Left kidney (tissue), 2 donors: Measurements from ENCODE around the gene DNAH9. TPM values are rescaled to one million over a fixed set of nuclear protein-coding genes. Genes with fewer than 3 reads are reported as not detected.

Experiments
- DNase-seq: peaks from one replicate; pipeline ENCODE4 v3.0.0-alpha.2; 2013
- polyA plus RNA-seq: library from polyadenylated mRNA; unstranded; fragments of 120-200 nt; gene quantifications from one replicate; pipeline ENCODE4 v1.2.1, GENCODE V29; 2013; ENCODE audit not compliant: insufficient read length

The DNAH9 gene
- polyA plus RNA-seq, 1 donor = 4.5 TPM

GRCh38 chr17:11852231-11852630 is 254.0 kb downstream of the DNAH9 start:
- DNase-seq = no peak

- no peak for DNase-seq
Measured at GRCh38 chr17:11852912-11853311, 254.6 kb downstream of the DNAH9 start.

GRCh38 chr17:11853321-11854151 is 255.3 kb downstream of the DNAH9 start:
- DNase-seq = no peak

- no peak for DNase-seq
Measured at GRCh38 chr17:11855306-11855705, 257.0 kb downstream of the DNAH9 start.

GRCh38 chr17:11857006-11857405 is 258.7 kb downstream of the DNAH9 start:
- no peak for DNase-seq

DNA sequence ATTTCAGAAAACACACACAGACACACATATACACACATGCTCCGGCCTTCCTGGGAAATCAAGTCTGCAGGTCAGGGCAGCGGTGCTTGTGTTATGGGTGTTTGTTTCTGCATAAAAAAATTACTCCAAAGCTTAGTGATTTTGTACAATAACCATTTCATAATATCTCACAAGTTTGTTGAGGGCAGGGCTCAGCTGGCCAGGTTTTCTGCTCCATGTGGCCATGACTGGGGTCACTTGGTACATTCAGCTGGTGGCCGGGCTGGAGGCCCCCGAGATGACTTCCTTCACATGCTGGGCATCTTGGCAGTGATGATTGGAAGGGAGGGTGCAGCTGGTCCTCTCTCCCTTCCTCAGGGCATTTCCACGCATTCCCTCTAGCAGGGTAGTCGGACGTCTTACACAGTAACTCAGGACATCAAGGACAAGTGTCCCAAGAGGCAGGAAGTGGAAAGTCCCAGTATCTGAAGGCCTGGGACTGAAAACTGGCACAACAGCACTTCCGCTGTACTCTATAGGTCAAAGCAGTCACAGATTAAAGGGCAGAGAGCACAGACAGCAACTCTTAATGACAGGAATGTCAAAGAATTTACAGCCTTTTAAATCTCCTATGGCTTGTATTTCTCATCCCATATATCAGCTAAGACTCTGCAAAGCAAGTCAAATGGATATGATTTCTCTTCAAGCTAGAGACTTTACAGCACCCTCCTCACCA is 271.6 kb downstream of the DNAH9 start:
- no peak for DNase-seq

- DNase-seq = no peak
Measured at GRCh38 chr17:11871773-11872172, 273.5 kb downstream of the DNAH9 start.

- no peak for DNase-seq
Measured at GRCh38 chr17:11874756-11875155, 276.5 kb downstream of the DNAH9 start.

DNA sequence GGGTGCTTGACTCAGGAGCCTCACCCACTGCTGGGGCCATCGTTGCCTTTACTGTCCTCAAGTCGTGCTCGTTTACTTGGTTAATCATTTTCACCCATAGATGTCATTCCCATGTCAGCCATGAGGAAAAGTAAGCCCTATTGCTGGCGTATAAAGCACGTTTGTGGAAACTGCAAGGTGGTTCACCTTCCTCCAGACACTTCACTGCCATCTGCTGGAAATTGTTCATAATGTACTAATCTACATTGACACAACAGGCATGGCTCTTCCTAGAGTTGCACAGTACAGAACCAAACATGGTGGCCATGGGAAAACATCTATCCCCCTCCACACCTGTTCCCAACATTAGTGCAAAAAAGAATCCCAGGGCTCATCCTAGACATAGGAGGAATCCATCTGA is 282.4 kb downstream of the DNAH9 start:
- peak; percentile 34 for DNase-seq

GRCh38 chr17:11882716-11883115 is 284.4 kb downstream of the DNAH9 start:
- DNase-seq = no peak

GRCh38 chr17:11885051-11885450 is 286.8 kb downstream of the DNAH9 start:
- DNase-seq = no peak

- no peak for DNase-seq
Measured at GRCh38 chr17:11889266-11889665, 291.0 kb downstream of the DNAH9 start.

DNA sequence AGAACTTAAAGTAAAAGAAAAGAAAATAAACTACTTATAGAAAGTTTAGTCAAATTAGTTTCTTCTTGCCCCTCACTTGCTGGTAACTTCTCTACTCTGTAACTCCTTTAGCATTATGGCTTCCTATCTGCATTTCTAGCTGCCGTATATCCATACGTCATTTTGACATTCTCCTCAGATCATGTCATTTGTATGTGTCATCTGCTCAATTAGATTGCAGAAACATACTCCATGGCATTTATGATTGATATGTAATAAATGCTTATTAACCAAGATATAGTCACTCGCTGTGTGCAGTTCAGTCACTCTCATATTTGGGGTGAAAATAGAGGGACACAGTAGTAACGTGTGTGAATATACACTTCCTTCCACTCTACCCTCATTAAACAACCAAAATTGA is 295.6 kb downstream of the DNAH9 start:
- DNase-seq = no peak

DNA sequence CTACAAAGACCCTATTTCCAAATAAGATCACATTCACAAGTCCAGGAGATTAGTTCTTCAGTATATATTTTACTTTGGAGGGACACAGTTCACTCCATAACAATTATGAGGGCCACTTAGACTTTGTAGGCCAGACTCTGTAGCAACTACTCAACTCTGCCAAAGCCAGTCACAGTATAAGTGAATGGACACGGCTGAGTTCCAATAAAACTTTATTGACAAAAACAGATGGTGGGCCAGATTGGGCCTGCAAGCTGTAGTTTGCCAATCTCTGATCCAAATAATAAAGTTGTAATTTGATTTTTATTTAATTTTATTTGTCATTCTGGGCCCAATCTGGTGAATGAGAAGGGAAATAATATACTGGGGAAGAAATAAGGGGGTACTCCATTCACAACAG is 297.9 kb downstream of the DNAH9 start:
- no peak for DNase-seq

DNA sequence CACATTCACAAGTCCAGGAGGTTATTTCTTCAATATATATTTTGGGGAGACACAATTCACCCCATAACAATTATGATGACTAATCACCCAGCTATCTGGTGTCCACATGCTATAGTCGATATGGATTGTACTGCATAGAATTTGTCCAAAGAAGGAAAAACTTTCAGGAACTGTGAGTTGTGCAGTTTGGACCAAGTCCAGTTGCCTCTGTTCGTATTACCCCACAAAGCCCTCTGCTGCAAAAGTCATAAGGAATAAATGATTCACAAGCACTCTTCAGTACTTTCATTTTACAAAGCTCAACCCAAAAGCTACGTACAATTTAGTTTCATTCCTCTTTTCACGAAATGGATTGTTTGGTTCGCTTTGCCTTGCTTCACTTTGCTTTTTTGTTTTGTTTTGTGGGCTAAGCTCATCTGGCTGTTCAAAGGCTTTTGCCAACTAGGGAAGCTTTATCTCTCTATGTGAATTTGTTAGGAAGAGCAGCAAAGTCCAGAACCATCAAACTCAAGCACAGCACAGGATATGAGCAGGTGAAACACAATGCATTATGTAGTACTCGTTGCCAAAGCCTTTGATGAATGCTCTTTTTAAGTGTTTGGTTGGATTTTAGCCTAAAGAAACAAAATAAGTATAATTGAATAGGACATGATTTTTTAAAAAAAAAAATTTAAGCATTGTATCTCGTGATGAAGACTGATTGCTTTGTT is 300.4 kb downstream of the DNAH9 start:
- no peak for DNase-seq

- no peak for DNase-seq
Measured at GRCh38 chr17:11899537-11899942, 301.3 kb downstream of the DNAH9 start.

GRCh38 chr17:11900041-11900476 is 301.8 kb downstream of the DNAH9 start:
- no peak for DNase-seq

GRCh38 chr17:11900655-11901054 is 302.4 kb downstream of the DNAH9 start:
- no peak for DNase-seq

- DNase-seq = no peak
Measured at GRCh38 chr17:11901931-11902330, 303.7 kb downstream of the DNAH9 start.

DNA sequence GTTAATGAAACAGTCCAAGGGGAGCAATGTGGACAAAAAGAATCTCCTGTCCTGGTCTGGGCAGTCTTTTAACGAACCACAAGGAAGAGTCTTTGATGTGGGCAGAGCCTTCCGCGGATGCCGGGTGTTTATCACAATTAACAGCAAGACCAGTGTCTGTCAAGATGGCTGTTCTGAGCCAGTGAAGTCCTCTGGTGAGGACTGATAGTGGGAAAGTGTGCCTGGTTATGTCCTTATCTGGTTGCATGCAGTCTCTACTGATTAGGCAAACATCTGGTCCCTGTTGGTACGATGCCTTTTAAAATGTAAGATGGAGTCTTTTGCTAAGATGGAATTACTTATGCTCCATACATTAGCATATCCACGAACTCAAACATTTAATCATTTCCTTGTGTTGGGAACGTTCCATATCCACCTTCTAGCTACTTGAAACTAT is 310.5 kb downstream of the DNAH9 start:
- no peak for DNase-seq

DNA sequence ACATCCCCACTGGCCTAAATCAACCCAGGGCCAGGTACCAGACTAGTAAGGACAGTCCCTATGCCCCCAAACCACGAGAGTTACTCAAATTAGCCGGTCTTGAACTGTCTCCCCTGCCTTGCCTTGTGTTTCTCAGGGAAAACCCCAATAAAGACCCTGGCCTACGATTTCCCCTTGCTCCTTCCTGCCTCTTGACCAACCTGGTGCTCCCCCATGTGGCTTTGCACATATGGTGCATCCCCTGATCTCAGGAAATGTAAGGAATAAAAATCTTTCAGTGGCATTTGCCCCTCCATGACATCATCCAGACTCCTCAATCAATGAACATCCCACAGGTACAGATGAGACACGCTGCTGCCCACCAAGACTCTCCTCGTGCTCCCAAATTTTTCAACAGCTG is 311.1 kb downstream of the DNAH9 start:
- no peak for DNase-seq

DNA sequence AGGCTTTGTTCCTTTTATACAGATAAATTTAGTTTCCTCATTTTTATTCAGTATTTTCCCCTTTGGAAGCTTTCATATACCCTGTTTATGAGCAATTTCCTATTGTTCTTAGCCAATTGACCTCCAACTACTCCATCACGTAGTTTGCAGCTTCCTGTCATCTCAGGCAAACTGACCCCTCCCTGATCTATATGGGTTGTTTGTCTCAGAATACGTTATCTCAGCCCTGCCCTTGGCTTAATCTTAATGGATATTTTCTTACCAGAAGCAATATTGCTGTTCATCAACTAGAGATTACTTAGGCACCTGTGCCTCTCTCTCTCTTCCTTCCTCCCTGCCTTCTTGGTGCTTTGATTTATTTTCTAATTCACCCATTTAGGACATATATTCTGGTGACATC is 317.8 kb downstream of the DNAH9 start:
- DNase-seq = no peak

GRCh38 chr17:11917415-11917814 is 319.1 kb downstream of the DNAH9 start:
- DNase-seq = no peak
